Measurements from ENCODE around the gene YBEY.
A peak's percentile ranks its signal among the peaks of the same experiment; 100 is the strongest.
"Not testable (repeated sequence)": the region's sequence is repeated elsewhere in the genome, so short reads cannot be mapped to it uniquely, and the experiment has no call there.

Gene YBEY, protein sequence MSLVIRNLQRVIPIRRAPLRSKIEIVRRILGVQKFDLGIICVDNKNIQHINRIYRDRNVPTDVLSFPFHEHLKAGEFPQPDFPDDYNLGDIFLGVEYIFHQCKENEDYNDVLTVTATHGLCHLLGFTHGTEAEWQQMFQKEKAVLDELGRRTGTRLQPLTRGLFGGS

DNA sequence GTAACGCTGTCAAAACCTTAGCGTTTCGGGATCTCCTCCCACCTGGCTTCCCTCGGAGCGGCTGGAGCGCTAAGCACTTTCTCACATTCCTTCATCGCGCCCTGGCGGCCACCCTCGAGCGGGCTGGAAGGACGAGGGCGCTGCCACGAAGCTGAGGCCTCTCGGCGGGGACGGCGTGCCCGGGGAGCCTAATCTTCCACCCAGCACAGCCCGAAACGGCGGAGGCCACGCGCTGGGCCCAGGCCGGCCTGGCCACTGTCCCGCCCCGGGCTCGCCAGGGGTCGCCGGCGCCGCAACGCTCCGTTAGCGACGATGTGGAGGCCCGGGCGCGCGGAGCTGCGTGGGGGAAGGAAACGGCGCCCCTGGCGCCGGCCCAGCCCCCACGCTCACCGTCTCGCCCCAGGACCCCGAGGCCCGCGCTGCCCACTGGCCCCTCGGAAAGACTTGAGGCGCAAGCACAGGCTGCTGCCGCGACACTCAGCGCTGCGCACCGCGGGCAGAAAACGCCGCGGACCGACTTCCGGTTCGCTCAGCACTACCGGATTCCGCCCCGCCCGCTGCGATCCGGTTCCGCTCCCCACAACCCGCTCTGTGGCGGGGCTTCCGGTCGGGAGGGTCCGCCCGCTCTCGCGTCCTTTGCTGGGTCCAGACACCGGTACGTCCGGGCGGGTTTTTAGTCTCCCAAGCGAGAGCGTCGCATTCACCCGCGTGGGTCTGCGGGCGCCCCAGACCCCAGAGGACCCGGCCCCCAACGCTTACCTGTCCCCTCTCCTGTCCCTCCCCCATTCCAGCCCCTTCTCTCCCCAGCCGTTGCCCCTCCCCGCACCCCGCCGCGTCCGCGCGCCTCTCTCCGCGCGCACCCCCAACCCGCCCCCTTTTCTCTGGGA is at the start of gene YBEY:
Gene YBEY (plus strand): TSS at position 582 of the 887 bp plus-strand sequence. CDS start 572 bp downstream, outside the sequence.
- DNase-seq (ENCODE audit: low read depth), result peak; percentile 76

DNA sequence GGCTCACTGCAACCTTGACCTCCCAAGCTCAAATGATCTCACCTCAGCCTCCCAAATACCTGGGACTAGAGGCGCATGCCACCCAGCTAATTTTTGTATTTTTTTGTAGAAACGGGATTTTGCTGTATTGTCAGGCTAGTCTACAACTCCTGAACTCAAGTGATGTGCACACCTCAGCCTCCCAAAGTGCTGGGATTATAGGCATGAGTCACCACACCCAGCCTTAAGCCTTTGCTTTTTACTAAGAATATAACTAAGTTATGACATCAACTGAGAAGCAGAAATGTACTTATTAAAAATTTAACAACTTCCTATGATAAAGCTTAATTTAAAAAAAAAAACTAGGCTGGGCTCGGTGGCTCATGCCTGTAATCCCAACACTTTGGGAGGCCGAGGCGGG is 48.7 kb upstream of the YBEY start:
- DNase-seq (ENCODE audit: low read depth), result no peak

DNA sequence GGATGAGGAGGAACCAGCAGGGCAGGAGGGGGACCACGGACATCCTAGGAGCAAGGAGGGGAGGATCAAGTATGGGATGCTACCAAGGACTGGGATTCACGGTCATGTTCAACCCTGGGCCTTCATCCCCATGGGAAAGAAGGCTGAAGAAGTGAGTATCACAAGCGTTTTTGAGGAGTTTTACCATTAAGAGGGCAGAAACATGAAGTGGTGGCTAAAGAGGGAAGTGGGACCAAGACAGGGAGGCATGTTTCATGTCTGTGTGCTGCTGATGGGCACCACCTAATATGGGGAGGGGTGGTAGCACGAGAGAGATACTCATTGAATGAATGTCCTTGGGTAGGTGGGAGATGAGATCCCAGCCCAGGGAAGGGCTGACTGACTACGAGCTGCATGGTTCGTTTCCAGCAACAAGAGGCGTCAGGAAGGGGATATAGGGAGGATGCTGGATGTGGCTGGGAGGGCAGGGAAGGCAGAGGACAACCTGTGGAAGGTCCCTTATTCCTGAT is 46.3 kb upstream of the YBEY start:
- DNase-seq (ENCODE audit: low read depth), result no peak

DNA sequence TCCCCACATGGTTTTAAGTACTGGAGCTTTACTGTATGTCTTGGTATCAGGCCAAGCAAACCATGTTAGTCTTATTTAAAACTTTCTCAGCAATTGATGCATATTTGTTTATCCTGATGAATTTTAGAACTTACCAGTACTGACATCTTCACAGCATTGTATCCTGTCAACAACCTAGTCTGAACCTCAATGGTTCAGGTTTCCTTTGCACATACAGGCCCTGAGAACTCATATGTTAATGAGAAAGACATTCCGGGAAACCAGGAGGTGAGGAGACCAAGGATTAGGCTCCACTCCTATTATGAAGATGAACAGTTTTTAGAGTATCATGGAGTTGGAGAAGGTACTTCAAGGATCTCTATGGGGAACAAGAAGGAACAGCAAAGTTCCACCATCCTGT is 44.6 kb upstream of the YBEY start:
- DNase-seq (ENCODE audit: low read depth), result not testable (repeated sequence)

DNA sequence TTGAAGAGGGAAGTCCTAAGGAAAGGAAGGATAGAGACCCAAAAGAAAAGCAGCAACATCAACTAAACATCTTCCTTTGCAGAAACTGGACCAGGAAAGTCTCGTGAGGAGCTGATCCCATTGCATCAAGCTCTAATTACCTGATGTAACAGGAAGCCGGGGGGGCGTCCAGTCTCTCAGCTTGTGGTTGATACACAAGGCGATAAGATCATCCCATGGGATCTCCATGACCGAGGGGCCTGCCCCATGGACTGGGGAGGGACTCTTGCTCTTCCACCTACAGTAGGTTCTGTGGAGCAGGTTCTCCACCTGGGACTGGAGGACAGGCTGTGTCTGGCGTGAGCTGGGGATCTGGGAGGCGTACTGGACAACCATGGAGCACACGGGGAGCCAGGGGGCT is 42.8 kb upstream of the YBEY start:
- DNase-seq (ENCODE audit: low read depth), result no peak

DNA sequence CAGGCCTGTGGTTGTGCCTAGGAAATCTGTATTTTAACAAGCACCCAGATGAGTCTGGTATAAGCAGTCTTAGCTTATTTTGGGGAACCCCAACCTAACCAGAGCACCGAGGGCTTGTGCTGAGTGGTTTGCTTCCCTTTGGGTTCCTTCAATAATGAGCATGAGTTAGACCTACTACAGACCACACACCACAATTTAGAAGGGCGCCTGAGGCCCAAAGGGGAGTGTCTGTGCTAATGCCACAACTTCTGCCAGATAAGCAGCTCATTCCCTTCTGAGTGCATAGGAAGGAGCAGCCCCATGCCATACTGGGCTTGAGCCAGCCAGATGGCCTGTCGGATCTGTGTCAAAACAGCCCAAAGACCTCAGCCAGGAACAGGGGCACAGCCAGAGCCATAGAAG is 42.2 kb upstream of the YBEY start:
- no peak for DNase-seq (ENCODE audit: low read depth)

DNA sequence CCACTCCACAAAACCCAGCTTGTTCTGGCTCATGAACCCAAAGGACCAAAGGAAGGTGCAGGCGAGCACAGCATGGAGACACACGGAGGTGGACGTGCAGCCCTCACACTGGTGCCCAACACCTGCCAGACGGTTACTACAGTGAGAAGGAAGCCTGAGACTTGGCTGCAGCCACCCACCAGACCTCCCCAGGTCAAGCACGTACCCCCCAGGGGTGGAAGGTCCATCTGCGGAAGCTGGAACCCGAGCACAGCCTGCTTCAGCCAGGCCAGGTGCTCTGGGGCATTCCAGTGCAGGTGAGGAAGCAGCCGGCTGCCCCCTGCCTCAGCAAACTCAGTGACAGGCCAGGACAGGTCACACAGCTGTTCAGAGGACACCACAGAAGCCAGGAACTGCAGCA is 41.5 kb upstream of the YBEY start:
- no peak for DNase-seq (ENCODE audit: low read depth)

DNA sequence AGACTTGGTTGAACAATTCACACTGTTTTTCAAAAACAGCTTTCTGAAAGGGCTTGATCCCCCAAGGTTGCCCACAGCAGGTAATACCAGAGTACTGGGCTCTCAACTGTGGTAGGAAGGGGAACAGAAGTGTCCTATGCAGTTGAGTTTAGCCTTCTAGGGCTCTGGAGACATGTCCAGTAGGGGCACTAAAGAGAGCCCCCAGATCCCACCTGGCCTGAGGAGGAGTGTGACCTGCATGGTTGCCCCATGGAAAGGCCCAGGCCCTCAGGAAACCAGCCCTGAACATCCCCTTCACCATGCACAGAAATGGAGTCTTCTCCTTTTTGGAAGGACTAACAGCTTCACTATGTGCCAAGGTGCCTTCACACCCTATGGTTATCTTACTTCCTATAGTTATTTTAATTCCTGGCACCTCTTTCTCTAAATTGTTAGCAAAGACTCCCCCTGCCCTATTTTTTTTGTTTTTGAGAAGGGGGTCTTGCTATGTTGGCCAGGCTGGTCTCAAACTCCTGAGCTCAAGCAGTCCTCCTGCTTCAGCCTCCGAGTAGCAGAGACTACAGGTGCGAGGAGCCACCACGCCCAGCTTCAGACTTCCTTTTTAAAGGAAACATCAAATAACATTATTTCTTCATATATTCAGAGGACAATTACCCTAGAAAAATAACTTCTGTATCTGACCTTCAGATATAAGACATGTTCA is 40.8 kb upstream of the YBEY start:
- DNase-seq (ENCODE audit: low read depth), result no peak

DNA sequence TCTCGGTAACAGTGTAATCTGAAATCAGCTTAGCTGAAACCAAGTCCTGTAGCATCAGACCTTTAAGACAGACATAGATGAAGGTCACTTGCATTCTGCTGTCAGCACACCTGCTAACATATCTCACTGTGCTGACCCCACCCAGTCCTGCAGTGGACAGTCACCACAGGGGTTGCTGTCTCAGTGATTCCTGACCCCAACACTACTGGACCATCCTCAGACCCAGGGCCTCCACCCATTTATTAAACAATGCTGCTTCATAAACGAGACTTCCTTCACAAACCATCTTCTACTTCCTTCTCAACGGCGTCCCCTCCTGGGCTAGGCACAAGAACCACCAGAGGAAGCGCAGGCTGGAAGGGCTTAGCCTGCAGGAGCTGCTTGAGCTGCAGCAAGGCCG is 39.8 kb upstream of the YBEY start:
- DNase-seq (ENCODE audit: low read depth), result no peak

DNA sequence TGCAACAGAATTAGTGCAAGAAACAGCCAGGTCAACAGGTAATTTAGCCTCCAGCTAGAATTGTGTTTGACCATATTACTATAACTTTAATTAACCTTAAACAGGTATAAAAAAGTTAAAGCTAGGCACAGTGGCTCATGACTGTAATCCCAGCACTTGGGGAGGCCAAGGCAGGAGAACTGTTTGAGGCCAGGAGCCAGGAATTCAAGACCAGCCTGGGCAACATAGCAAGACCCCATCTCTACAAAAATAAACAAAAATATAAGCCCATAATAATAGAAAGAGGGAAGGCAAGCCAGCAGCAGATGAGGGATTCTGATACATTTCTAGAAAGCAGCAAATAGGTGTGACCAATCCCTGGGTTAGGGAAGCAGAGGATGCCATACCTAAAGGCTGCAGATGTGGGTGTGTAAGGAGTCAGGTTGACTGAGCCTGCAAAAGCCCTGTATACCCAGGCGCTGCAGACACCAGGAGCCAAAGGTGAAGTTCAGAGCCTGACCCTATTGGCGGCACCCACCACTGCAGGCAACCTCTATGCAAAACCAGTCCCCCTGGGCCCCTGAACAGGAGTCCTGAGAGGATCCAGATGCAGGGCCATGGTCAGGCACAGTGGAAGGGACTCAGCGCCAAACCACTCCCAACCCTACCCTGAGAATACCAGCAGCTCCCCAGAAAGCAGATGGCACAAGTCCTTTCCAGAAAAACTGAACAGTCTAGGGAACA is 38.3 kb upstream of the YBEY start:
- no peak for DNase-seq (ENCODE audit: low read depth)

DNA sequence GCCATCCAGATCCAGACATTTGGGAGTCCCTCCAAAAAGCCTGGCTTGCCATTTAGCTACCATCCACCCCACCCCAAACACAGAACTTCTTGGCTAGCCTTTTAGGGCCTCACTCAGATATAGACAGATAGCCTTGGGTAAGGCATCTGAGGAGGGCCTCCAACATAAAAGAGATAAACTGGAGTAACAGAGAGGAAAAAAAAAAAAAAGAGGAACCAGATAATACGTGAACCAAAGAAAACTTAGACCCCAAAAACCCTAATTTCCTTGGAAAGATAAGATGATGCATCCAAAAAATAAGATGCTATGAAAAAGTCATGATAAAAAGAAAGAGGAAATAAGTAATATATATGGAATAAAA is 37.7 kb upstream of the YBEY start:
- DNase-seq (ENCODE audit: low read depth), result no peak

DNA sequence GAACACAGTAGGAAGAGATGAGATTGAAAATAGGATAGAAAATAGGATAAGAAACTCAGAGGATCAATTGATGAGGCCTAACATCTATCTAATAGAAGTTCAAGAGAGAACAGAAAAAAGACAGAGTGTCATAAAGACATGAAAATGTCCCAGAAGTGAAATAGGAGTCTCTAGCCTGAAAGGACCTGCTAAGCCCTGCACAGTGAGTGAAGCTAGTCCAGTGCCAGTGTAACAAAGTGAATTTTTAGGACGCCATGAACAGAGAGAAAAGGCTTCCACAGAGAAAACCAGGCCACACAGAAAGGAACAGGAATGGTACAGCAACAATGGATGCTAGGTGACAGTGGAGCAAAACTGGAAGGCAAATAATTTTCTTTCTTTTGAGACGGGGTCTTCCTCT is 37.3 kb upstream of the YBEY start:
- DNase-seq (ENCODE audit: low read depth), result no peak

DNA sequence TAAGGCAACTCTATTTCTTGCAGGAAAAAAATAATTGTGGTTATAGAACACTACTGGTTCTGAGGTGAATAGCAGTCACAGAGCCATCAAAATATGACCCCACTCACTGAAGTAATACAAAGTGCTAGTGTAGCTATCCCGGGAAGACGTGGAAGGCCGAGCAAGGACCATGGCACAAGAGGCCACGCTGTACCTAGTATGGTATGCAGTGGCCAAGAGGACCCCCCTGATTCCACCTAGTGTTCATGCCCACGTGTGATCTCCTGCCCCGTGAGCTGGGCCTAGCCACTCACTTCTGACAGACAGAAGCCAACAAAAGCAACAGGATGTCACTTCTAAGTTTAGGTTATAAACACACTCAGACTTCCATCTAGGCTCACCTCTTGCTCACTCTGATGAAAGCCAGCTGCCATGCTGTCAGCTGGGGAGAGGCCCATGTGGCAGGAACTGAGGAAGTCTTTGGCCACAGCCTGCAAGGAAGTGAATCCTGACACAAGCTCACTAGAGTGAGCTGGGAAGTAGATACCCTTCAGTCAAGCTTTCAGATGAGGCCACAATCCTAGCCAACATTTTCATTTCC is 35.9 kb upstream of the YBEY start:
- DNase-seq (ENCODE audit: low read depth), result no peak

DNA sequence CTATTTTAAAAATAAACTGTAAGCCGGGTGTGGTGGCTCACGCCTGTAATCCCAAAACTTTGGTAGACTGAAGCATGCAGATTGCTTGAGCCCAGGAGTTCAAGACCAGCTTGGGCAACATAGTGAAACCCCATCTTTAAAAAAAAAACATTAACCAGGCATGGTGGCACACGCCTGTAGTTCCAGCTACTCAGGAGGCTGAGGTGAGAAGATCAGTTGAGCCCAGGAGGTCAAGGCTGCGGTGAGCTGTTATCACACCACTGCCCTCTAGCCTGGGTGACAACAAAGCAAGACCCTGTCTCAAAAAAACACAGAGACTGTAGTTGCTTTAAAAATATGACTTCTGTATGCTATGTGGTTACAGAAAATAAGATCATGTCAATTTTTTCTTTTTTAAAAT is 33.3 kb upstream of the YBEY start:
- no peak for DNase-seq (ENCODE audit: low read depth)

DNA sequence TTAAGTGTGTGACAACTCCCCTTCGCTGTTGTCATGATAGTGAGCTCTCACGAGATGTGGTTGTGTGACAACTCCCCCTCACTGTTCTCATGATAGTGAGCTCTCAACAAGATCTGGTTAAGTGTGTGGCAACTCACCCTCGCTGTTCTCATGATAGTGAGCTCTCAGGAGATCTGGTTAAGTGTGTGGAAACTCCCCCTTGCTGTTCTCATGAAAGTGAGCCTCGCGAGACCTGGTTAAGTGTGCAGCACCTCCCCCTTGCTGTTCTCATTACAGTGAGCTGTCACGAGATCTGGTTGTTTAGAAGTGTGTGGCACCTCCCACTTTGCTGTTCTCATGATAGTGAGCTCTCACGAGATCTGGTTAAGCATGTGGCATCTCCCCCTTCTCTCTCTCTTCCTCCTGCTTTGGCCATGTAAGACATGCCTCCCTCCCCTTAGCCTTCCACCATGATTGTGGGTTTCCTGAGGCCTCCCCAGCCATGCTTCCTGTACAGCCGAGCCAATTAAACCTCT is 32.5 kb upstream of the YBEY start:
- DNase-seq (ENCODE audit: low read depth), result no peak

DNA sequence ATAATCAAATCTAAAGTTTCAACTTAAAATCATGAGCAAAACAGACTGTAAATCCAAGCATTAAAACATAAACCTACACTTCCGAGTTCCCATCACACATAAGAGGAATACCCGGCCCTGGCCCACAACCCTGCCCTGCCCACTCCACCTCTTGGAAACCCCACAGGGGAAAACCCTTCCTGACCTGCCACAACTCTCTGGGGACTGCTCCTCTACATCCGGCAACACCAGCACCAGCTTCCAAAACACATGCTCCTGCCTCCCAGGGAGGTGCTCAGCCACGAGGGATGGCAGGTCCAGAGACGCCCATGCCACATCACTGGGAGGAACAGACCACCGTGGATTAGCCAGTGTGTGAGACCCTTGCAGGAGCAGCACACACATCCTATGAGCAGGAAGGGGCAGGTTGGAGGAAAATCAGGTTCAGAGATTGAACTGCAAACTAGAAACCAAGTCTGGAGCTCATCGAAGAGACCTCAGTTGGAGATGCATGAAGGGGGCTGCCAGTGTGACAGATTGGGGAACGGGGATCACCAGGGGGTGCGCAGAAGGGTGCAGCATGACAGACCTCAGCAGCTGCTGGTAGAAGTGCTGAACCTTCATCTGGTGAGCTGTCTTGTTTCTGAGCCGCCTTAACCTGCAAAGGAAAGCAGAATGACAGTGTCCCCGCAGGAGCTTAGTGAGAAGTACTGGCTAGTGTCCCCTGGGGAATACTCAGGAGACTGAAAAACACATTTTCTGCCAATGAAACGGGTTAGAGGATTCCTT is 31.8 kb upstream of the YBEY start:
- DNase-seq (ENCODE audit: low read depth), result no peak

DNA sequence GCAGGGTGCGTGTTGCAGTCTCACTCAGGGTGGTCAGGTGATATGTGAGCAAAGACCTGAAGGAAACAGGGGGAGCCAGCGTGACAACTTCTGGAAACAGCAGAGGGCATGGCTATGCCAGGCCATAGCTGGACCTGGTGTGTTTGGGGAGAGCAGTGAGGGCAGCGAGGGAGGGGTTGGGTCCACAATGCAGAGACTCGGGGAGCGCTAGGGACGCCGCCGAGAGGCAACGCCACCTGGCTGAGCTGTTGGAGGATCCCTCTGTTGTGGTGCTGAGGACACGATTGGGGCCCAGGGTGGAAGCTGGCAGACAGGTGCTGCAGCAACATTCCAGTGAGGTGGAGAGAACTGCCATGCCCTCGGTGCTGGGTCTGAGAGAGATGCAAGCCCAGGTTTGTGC is 31.0 kb upstream of the YBEY start:
- DNase-seq (ENCODE audit: low read depth), result no peak

DNA sequence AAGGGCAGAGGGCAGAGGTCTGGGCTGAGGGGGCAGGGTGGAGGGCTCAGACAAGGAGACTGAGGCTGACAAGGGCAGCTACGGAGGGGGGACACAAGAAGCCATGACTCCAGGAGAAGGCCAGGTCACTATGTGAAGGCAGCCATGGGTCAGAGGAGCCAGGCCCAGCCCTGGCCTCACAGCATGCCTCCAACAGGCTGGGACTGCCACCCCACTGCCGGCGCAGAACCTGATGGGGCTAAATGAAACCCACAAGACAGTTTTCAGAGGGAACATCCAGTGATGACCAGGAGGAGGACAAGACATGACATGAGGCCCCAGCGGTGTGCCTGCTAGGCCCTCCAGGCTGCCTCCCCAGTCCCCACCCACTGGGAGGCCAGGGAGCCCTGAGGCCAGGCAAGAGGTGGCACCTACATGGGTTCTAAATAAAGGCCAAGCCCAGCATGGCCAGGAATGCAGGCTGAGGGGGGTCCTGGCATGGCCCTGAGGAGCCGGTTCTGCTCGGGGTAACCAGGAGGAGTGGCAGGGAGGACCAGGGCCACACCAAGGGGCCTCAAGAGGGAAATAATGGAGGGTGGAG is 30.3 kb upstream of the YBEY start:
- no peak for DNase-seq (ENCODE audit: low read depth)

DNA sequence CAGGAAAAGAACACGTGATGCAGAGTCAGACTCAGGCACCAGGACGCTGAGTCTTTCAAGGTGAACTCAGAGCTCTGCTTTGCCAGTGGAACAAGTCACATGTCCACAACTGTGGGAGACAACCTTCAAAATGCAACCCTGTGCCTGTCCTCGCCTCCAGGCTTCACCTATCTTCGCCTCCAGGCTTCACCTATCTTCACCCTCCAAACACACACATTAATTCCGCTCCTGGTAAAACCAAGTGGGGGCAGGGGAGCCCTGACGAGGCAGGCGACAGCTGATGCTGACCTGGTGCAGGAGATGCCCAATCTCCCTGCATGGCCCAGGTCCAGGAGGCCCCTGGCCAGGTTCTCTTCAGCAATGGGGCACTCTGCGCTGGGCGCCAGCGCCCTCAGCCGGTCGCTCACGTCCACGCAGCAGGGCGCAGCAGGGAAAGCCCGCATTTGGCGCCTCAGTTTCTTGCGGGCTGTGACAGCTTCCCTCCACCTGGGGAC is 29.6 kb upstream of the YBEY start:
- no peak for DNase-seq (ENCODE audit: low read depth)

DNA sequence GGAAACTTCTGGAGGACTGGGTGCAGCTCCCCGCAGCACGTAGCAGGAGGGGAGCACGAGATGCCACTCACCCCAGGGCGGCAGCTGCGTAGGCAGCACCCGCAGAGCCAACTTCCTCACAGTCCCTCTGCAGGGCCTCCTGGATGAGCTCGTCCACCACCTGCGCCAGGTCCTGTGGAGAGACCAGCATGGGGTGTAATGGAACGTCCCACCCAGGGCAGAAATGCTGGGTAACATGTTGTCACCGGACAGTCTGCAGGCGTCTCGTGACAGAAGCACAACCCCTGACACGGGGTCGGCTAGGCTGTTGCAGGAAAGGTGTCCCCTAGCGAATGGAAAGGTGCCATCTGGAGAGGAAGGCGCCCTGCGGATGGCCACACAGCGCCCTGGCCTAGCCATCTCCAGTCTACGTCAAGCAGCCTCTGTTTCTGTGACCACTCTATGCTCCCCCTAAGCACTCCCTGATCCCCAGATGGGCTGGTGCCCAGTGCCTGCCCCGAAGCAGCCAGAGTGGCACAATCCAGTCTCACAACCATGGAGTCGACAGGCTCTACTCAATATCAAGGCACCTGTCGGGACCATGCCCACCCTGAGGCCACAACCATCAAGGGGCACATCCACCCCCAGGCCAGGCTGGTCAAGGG is 22.0 kb upstream of the YBEY start:
- DNase-seq (ENCODE audit: low read depth), result no peak
